GM12875 (cell line): ENCODE results near the gene TNS1.

ENCODE experiments used
- H3K4me3 ChIP-seq: one replicate; pipeline ENCODE4 v1.5.1; 2011; ENCODE audit warnings: low read depth, low read length, control low read depth
- TF ChIP-seq, protein P1 (sequence below): IDR thresholded peaks from 2 replicates; pipeline ENCODE4 v1.5.1; 2011; ENCODE audit warnings: low read depth, mild to moderate bottlenecking, control low read depth, inconsistent platforms, low read length, moderate library complexity, borderline replicate concordance; ENCODE audit not compliant: insufficient read depth

Gene TNS1

DNA sequence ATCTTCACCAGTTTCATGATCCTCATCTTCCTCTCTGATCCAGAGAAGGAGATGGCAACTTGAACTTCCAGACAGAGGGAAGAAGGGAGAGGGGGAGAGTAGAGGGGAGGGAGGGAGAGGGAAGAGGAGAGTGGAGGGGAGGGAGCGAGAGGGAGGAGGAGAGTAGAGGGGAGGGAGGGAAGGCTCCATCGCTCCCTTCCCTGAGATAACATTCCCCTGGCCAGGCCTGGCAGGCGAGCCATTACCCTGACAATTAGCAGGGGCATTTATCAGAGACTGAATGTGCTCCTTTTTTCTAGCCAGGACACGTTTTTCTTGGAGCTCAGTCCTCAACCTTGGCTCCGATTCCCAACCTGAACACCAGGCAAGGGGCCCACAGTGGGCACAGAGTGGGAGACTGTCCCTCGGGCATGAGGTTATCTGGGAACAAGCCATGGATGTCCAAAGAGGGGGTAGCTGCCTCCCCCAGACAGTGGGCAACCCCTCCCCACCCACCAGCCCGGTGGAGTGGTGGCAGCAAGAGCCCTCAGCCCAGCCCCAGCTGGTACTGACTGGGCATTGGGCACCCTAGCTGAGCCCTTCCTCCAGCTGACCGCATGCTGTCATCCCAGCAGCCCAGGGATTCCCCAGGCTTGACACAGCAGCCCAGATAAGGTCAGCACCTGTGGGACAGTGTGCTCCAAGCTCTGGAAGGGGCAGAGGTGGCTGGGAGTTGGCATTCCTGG is 81.8 kb downstream of the TNS1 start:
- no peak overlapping the region for H3K4me3 ChIP-seq
- TF ChIP-seq, protein P1, sequence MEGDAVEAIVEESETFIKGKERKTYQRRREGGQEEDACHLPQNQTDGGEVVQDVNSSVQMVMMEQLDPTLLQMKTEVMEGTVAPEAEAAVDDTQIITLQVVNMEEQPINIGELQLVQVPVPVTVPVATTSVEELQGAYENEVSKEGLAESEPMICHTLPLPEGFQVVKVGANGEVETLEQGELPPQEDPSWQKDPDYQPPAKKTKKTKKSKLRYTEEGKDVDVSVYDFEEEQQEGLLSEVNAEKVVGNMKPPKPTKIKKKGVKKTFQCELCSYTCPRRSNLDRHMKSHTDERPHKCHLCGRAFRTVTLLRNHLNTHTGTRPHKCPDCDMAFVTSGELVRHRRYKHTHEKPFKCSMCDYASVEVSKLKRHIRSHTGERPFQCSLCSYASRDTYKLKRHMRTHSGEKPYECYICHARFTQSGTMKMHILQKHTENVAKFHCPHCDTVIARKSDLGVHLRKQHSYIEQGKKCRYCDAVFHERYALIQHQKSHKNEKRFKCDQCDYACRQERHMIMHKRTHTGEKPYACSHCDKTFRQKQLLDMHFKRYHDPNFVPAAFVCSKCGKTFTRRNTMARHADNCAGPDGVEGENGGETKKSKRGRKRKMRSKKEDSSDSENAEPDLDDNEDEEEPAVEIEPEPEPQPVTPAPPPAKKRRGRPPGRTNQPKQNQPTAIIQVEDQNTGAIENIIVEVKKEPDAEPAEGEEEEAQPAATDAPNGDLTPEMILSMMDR, result no peak

DNA sequence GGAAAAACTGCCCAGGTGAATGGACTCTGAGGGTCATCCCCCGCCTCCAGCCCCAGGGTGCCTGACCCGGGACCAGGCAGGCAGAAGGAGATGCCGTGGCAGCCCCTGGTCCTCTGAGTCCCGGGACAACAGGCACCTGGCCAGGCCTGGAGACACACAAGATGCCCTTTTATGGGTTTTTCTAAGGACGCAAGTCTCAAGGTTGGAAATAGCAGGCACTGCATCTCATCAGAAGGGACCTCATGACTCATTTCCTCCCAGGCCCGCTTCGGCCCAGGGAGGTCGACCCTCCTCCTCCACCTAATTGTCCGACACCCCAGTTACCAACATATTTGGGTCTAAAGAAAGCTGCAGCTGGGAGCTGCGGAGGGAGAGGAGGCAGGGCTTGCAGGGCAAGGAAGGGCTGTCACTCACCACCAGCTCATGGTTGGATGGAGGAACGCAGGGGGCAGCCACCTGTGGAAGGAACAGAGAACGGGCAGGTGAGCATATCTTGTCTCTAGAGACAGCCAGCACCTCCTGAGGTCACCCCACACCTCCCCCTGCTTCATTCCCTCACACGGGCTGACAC is 82.9 kb downstream of the TNS1 start:
- TF ChIP-seq, protein P1, result no peak
- no peak overlapping the region for H3K4me3 ChIP-seq

DNA sequence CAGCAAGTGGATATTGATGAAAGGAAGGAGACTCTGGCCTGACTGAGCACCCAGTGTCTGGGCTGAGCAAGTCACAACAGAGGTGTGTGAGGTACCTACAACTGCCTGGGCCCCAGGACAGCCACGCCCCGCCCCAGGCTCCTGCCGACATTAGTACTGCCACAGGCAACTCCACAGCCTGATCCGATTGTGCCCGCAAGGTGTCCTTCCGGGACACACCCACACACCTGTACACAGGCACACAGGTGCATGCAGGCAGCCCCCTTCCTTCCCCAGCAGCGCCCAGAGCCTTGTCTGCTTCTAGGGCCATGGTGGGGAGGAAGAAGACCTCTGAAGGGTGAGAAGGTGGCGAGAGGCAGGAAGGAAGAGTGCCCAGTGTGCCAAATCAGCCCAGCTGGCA is 83.6 kb downstream of the TNS1 start:
- TF ChIP-seq, protein P1, result no peak
- H3K4me3 ChIP-seq, result no peak overlapping the region

DNA sequence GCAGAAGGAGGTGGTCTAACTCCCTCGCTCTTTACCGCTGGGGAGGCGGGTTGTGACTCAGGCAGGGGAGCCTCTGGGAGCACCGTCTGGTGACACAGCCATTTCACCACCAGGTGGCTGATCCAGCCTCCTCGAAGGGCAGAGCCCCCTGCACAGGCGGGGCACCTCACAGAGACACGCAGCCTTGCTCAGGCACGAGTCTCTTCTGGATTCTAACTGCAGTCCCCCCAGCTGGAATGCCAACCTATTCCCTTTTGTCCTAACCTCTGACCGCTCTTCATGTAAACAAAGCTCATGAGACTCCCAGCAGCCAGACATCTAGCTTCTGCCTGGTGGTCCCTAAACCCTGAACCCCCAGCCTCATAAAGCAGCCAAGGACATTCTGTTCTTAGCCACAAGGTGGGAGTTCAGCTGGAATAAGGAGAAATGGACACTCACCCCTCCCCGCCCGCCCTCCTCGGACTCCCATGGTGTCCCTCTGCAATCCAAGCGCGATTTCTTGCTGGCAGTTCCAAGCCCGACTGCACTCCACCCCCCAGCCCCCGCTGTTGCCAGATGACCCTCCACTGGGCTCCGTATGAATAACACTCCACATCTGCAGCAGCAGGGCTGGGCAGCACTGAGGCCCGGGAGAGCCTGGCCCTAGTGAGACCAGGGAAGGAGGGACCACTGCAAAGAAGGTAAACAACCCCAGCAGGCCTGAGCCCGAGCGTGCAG is 84.3 kb downstream of the TNS1 start:
- TF ChIP-seq, protein P1, result 0 out of 2 replicates have a peak, but pooled peaks have one; percentile 18
- no peak overlapping the region for H3K4me3 ChIP-seq

DNA sequence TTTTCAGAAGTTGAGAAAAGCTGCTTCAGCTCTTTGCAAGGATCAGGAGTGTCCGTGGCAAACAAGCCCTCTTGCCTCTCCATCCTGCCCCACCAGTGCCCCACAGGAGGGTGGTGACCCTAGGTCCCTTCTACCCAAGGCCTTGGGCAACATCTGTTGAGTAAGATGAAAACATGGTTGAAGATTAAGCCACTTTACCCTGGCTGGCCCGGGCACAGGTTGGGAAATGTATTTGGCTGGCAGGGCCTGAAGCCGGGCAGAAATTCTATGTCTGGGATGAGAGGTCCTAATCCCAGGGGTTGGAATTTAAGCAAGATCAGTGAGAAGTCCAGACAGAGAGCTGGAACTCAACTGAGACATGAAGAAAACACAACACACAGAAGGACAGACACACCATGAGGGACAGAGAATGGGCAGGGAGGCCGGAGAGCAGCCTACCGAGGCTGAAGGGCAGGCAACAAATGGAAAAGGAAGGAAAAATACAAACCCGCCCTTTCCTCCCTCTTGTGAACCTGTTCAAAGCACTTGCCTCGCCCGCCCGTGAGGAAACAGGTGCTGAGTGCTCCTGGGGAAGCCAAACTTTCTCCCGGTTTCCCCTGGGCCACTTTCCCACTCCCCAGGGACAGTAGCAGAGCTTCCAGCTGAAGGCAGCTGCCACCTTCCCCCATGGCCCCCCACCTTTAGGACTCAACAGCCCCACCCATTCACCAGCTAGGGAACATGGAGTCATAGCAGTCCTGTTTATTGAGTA is 86.1 kb downstream of the TNS1 start:
- H3K4me3 ChIP-seq, result no peak overlapping the region
- TF ChIP-seq, protein P1, result no peak

DNA sequence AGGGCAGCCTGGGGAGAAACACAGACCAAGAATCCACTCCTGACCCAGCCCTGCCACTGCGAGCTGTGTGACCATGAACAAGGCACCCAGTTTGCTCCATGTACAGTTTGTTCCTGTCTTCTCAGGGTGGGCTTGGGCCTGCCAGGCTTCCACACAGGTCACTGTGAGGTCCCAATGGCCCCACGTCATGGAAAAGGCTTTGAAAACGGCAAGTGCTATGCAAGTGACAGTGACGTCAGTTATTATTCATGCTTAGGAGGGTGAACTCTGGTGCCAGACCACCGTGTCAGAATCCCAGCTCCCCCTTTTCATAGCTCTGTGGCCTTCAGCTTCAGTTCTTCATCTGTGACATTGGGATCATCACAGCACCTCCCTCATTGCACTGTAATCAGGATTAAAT is 87.1 kb downstream of the TNS1 start:
- TF ChIP-seq, protein P1, result no peak

More for the DNA sequence above, 87.1 kb downstream of the TNS1 start:
- H3K4me3 ChIP-seq, result no peak overlapping the region
